Loucy (cell line): ENCODE results near the gene PKHD1.

ENCODE experiments used
- H2AFZ ChIP-seq: fragments of 200-600 bp; sonication (generic); 2 replicates; pipeline ENCODE4 v1.6.0; 2016; ENCODE audit warnings: antibody characterized with exemption, mild to moderate bottlenecking, low read length, moderate library complexity
- H3F3A ChIP-seq: fragments of 200-600 bp; 2 replicates; pipeline ENCODE4 v1.6.0; 2016; ENCODE audit warnings: antibody characterized with exemption, low read depth, mild to moderate bottlenecking
- H3K27me3 ChIP-seq: fragments of 200-600 bp; sonication (generic); 2 replicates; pipeline ENCODE4 v1.6.1; 2014; ENCODE audit warnings: low read length, mild to moderate bottlenecking; ENCODE audit not compliant: insufficient read depth, poor library complexity, severe bottlenecking
- H3K36me3 ChIP-seq: fragments of 200-600 bp; sonication (generic); 2 replicates; pipeline ENCODE4 v1.6.1; 2016; ENCODE audit warnings: low read length; ENCODE audit not compliant: insufficient read depth
- H3K4me1 ChIP-seq: fragments of 200-600 bp; sonication (generic); 2 replicates; pipeline ENCODE4 v1.5.1; 2014; ENCODE audit warnings: low read length, mild to moderate bottlenecking; ENCODE audit not compliant: insufficient read depth, poor library complexity, severe bottlenecking
- H3K4me2 ChIP-seq: fragments of 200-600 bp; sonication (generic); 2 replicates; pipeline ENCODE4 v1.6.0; 2014; ENCODE audit warnings: antibody characterized with exemption, low read length, low read depth, mild to moderate bottlenecking; ENCODE audit not compliant: poor library complexity, severe bottlenecking
- H3K4me3 ChIP-seq: fragments of 200-600 bp; sonication (generic); 2 replicates; pipeline ENCODE4 v1.5.1; 2014; ENCODE audit warnings: low read length, mild to moderate bottlenecking, mixed read lengths; ENCODE audit not compliant: poor library complexity, severe bottlenecking
- H3K79me2 ChIP-seq: fragments of 200-600 bp; sonication (generic); 2 replicates; pipeline ENCODE4 v1.6.1; 2014; ENCODE audit warnings: low read length; ENCODE audit not compliant: insufficient read depth
- H3K9ac ChIP-seq: fragments of 200-600 bp; sonication (generic); 2 replicates; pipeline ENCODE4 v1.6.0; 2014; ENCODE audit warnings: mild to moderate bottlenecking, low read depth, low read length, moderate library complexity; ENCODE audit not compliant: poor library complexity, severe bottlenecking
- H3K9me2 ChIP-seq: fragments of 200-600 bp; sonication (generic); replicated peaks from 2 replicates; pipeline ENCODE4 v1.6.1; 2016; ENCODE audit warnings: low read depth, low read length, mixed read lengths
- H3K9me3 ChIP-seq: fragments of 200-600 bp; sonication (generic); 2 replicates; pipeline ENCODE4 v1.6.1; 2014; ENCODE audit warnings: mild to moderate bottlenecking, antibody characterized with exemption, low read length, low read depth; ENCODE audit not compliant: insufficient read depth
- H4K20me1 ChIP-seq: fragments of 200-600 bp; sonication (generic); 2 replicates; pipeline ENCODE4 v1.6.0; 2014; ENCODE audit warnings: antibody characterized with exemption, low read length, mild to moderate bottlenecking; ENCODE audit not compliant: insufficient read depth, poor library complexity, severe bottlenecking
- CTCF ChIP-seq: fragments of 200-600 bp; sonication (generic); conservative IDR thresholded peaks from 2 replicates; pipeline ENCODE4 v1.5.1; 2014; ENCODE audit warnings: mild to moderate bottlenecking, antibody characterized with exemption, low read length
- EZH2phosphoT487 ChIP-seq: fragments of 200-600 bp; IDR thresholded peaks from 2 replicates; pipeline ENCODE4 v1.6.1; 2018; ENCODE audit warnings: antibody characterized with exemption, mild to moderate bottlenecking, moderate library complexity, borderline replicate concordance

PKHD1 gene

GRCh38 chr6:51908243-51908642 lies 179.2 kb downstream of the PKHD1 start:
- H3K27me3 ChIP-seq = no peaks in the 10 kb centered on the region
- no peak overlapping the region for H3K4me2 ChIP-seq
- H3K9me3 ChIP-seq = no peaks in the 10 kb centered on the region
- H2AFZ ChIP-seq = no peak overlapping the region
- H3F3A ChIP-seq = no peaks in the 10 kb centered on the region
- H3K4me1 ChIP-seq = no peaks in the 10 kb centered on the region
- H3K4me3 ChIP-seq = no peak overlapping the region
- no peaks in the 10 kb centered on the region for H3K79me2 ChIP-seq
- no peaks in the 10 kb centered on the region for H3K36me3 ChIP-seq
- no peaks in the 10 kb centered on the region for H4K20me1 ChIP-seq
- no peak overlapping the region for H3K9ac ChIP-seq
- no peaks in the 10 kb centered on the region for H3K9me2 ChIP-seq
- TF ChIP-seq CTCF (no peak), EZH2phosphoT487 (no peak)

GRCh38 chr6:51901766-51902764 lies 185.3 kb downstream of the PKHD1 start:
- H3K9ac ChIP-seq = no peak overlapping the region
- no peaks in the 10 kb centered on the region for H3K36me3 ChIP-seq
- H3F3A ChIP-seq = no peaks in the 10 kb centered on the region
- H4K20me1 ChIP-seq = no peaks in the 10 kb centered on the region
- no peaks in the 10 kb centered on the region for H3K27me3 ChIP-seq
- H3K4me2 ChIP-seq = no peak overlapping the region
- H3K4me3 ChIP-seq = no peak overlapping the region
- H2AFZ ChIP-seq = no peak overlapping the region
- no peaks in the 10 kb centered on the region for H3K9me3 ChIP-seq
- H3K9me2 ChIP-seq = no peaks in the 10 kb centered on the region
- no peaks in the 10 kb centered on the region for H3K4me1 ChIP-seq
- TF ChIP-seq CTCF (no peak), EZH2phosphoT487 (no peak)
- no peaks in the 10 kb centered on the region for H3K79me2 ChIP-seq

- Histone ChIP-seq H3K4me3 (no peak overlapping the region), H3K36me3 (no peaks in the 10 kb centered on the region), H3K4me1 (no peaks in the 10 kb centered on the region), H3K27me3 (no peaks in the 10 kb centered on the region), H3K9ac (no peak overlapping the region), H3K9me2 (no peaks in the 10 kb centered on the region), H3F3A (no peaks in the 10 kb centered on the region), H4K20me1 (no peaks in the 10 kb centered on the region), H2AFZ (no peak overlapping the region), H3K4me2 (no peak overlapping the region), H3K79me2 (no peaks in the 10 kb centered on the region), H3K9me3 (no peaks in the 10 kb centered on the region)
- TF ChIP-seq EZH2phosphoT487 (no peak), CTCF (no peak)
Measured at GRCh38 chr6:51893366-51893765, 194.0 kb downstream of the PKHD1 start.
